ENCODE results near the gene CNTF. TPM values are rescaled to one million over a fixed set of nuclear protein-coding genes. Genes with fewer than 3 reads are reported as not detected.

CNTF gene
- total RNA-seq, 1 donor from 2014 or later: 1.4 TPM

GRCh38 chr11:58674609-58675008, 52.1 kb downstream of the CNTF start:
- DNase-seq (no peak), ATAC-seq (no peak)
- intact Hi-C loops (cut with micrococcal nuclease): loop anchor here (5.0 kb wide), 1 partner anchor 102 kb away; no protein-coding TSS in a partner anchor

Other genes starting within 250 kb of the CNTF start
- not detected for gene OR5B3, start 215.8 kb upstream of the CNTF start, total RNA-seq
- not detected for gene OR5B2, start 194.5 kb upstream of the CNTF start, total RNA-seq
- not detected for gene OR5B12, start 180.4 kb upstream of the CNTF start, total RNA-seq
- gene OR5B21, start 114.6 kb upstream of the CNTF start, total RNA-seq: not detected
- gene LPXN, start 46.8 kb upstream of the CNTF start, total RNA-seq: 5.0 TPM
- 64.4 TPM for gene ZFP91, start 43.6 kb upstream of the CNTF start, total RNA-seq
- 0.59 TPM for gene GLYAT, start 109.3 kb downstream of the CNTF start, total RNA-seq
- gene GLYATL2, start 222.0 kb downstream of the CNTF start, total RNA-seq: 0.50 TPM